ENCODE results near the gene IL1R2. TPM values are rescaled to one million over a fixed set of nuclear protein-coding genes. Genes with fewer than 3 reads are reported as not detected.
"Not testable (repeated sequence)": the region's sequence is repeated elsewhere in the genome, so short reads cannot be mapped to it uniquely, and the experiment has no call there.

Gene IL1R2
- total and polyA plus RNA-seq, 4 donors = 7.3 to 902 (median 64.1) TPM

GRCh38 chr2:102000813-102001766, 9.3 kb downstream of the IL1R2 start:
- Histone ChIP-seq H3K4me3 (no peak overlapping the region), H3K27ac (ENCODE audit: low read depth in 1 of 2, low read length in 1 of 2) (no peak overlapping the region), H3K36me3 (ENCODE audit: control insufficient read depth in 4 of 4, insufficient read depth in 4 of 4, low read length in 4 of 4) (no peaks in the 10 kb centered on the region), H3K4me1 (ENCODE audit: control insufficient read depth in 5 of 5, insufficient read depth in 5 of 5, low read length in 5 of 5) (peaks cover 0 to 22% (median 0%) of the 10 kb centered on the region in 5 donors), H3K9ac (ENCODE audit: insufficient read depth in 1 of 2, low read length in 2 of 2) (no peak overlapping the region), H3K27me3 (ENCODE audit: control insufficient read depth in 3 of 3, insufficient read depth in 3 of 3, low read length in 2 of 3) (no peaks in the 10 kb centered on the region), H3K9me3 (ENCODE audit: control insufficient read depth in 4 of 4, insufficient read depth in 3 of 4, low read length in 3 of 4) (no peaks in the 10 kb centered on the region)
- no peak for DNase-seq
- 92 to 93% methylated on average over 7 of the region's 7 CpGs for WGBS, 2 donors
- ATAC-seq (ENCODE audit: insufficient read depth, low FRiP score) = no peak
- TF ChIP-seq, protein P1, sequence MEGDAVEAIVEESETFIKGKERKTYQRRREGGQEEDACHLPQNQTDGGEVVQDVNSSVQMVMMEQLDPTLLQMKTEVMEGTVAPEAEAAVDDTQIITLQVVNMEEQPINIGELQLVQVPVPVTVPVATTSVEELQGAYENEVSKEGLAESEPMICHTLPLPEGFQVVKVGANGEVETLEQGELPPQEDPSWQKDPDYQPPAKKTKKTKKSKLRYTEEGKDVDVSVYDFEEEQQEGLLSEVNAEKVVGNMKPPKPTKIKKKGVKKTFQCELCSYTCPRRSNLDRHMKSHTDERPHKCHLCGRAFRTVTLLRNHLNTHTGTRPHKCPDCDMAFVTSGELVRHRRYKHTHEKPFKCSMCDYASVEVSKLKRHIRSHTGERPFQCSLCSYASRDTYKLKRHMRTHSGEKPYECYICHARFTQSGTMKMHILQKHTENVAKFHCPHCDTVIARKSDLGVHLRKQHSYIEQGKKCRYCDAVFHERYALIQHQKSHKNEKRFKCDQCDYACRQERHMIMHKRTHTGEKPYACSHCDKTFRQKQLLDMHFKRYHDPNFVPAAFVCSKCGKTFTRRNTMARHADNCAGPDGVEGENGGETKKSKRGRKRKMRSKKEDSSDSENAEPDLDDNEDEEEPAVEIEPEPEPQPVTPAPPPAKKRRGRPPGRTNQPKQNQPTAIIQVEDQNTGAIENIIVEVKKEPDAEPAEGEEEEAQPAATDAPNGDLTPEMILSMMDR (IDR thresholded peaks at IDR 0.05; ENCODE audit: control extremely low read depth, extremely low read depth) = no peak

GRCh38 chr2:102001767-102002142, 10.0 kb downstream of the IL1R2 start:
- no peak overlapping the region for H3K27ac ChIP-seq (ENCODE audit: low read depth in 1 of 2, low read length in 1 of 2)
- 86 to 87% methylated on average over 4 of the region's 4 CpGs for WGBS, 2 donors

GRCh38 chr2:102002228-102002627, 10.5 kb downstream of the IL1R2 start:
- no peak overlapping the region for H3K9ac ChIP-seq (ENCODE audit: insufficient read depth in 1 of 2, low read length in 2 of 2)
- ATAC-seq (ENCODE audit: insufficient read depth, low FRiP score) (no peak), DNase-seq (no peak)
- H3K36me3 ChIP-seq (ENCODE audit: control insufficient read depth in 4 of 4, insufficient read depth in 4 of 4, low read length in 4 of 4) = no peaks in the 10 kb centered on the region
- no peaks in the 10 kb centered on the region for H3K9me3 ChIP-seq (ENCODE audit: control insufficient read depth in 4 of 4, insufficient read depth in 3 of 4, low read length in 3 of 4)
- H3K27me3 ChIP-seq (ENCODE audit: control insufficient read depth in 3 of 3, insufficient read depth in 3 of 3, low read length in 2 of 3) = no peaks in the 10 kb centered on the region
- H3K27ac ChIP-seq (ENCODE audit: low read depth in 1 of 2, low read length in 1 of 2) = no peak overlapping the region
- no peak overlapping the region for H3K4me3 ChIP-seq
- TF ChIP-seq, protein P1 (IDR thresholded peaks at IDR 0.05; ENCODE audit: control extremely low read depth, extremely low read depth) = no peak
- H3K4me1 ChIP-seq (ENCODE audit: control insufficient read depth in 5 of 5, insufficient read depth in 5 of 5, low read length in 5 of 5) = peaks cover 0 to 23% (median 0%) of the 10 kb centered on the region in 5 donors
- WGBS, 2 donors = 77 to 87% methylated on average over 3 of the region's 3 CpGs

More at GRCh38 chr2:102001767-102002142, 10.0 kb downstream of the IL1R2 start:
- Histone ChIP-seq H3K4me1 (ENCODE audit: control insufficient read depth in 5 of 5, insufficient read depth in 5 of 5, low read length in 5 of 5) (peaks cover 0 to 23% (median 0%) of the 10 kb centered on the region in 5 donors), H3K9ac (ENCODE audit: insufficient read depth in 1 of 2, low read length in 2 of 2) (no peak overlapping the region), H3K36me3 (ENCODE audit: control insufficient read depth in 4 of 4, insufficient read depth in 4 of 4, low read length in 4 of 4) (no peaks in the 10 kb centered on the region), H3K27me3 (ENCODE audit: control insufficient read depth in 3 of 3, insufficient read depth in 3 of 3, low read length in 2 of 3) (no peaks in the 10 kb centered on the region), H3K4me3 (no peak overlapping the region), H3K9me3 (ENCODE audit: control insufficient read depth in 4 of 4, insufficient read depth in 3 of 4, low read length in 3 of 4) (no peaks in the 10 kb centered on the region)
- TF ChIP-seq, protein P1 (IDR thresholded peaks at IDR 0.05; ENCODE audit: control extremely low read depth, extremely low read depth) = no peak
- no peak for ATAC-seq (ENCODE audit: insufficient read depth, low FRiP score)
- no peak for DNase-seq

DNA sequence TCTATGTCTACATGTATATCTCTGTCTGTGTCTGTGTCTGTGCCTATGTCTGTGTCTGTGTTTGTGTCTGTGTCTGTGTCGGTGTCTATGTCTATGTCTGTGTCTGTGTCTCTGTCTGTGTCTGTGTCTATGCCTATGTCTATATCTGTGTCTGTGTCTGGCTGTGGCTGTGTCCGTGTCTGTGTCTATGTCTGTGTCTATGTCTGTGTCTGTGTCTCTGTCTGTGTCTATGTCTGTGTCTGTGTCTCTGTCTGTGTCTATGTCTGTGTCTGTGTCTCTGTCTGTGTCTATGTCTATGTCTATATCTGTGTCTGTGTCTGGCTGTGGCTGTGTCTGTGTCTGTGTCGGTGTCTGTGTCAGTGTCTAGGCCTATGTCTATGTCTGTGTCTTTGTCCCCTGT, 11.1 kb downstream of the IL1R2 start:
- H3K36me3 ChIP-seq (ENCODE audit: control insufficient read depth in 4 of 4, insufficient read depth in 4 of 4, low read length in 4 of 4); H3K27me3 ChIP-seq (ENCODE audit: control insufficient read depth in 3 of 3, insufficient read depth in 3 of 3, low read length in 2 of 3); H3K4me3 ChIP-seq; DNase-seq; H3K9me3 ChIP-seq (ENCODE audit: control insufficient read depth in 4 of 4, insufficient read depth in 3 of 4, low read length in 3 of 4); ATAC-seq (ENCODE audit: insufficient read depth, low FRiP score); H3K9ac ChIP-seq (ENCODE audit: insufficient read depth in 1 of 2, low read length in 2 of 2); H3K27ac ChIP-seq (ENCODE audit: low read depth in 1 of 2, low read length in 1 of 2): not testable (repeated sequence)
- WGBS, 2 donors = 98% methylated on average over 3 of the region's 3 CpGs
- peaks cover 0 to 23% (median 0%) of the 10 kb centered on the region in 5 donors for H3K4me1 ChIP-seq (ENCODE audit: control insufficient read depth in 5 of 5, insufficient read depth in 5 of 5, low read length in 5 of 5)
